ENCODE data around the gene POU6F2.

Gene POU6F2

DNA sequence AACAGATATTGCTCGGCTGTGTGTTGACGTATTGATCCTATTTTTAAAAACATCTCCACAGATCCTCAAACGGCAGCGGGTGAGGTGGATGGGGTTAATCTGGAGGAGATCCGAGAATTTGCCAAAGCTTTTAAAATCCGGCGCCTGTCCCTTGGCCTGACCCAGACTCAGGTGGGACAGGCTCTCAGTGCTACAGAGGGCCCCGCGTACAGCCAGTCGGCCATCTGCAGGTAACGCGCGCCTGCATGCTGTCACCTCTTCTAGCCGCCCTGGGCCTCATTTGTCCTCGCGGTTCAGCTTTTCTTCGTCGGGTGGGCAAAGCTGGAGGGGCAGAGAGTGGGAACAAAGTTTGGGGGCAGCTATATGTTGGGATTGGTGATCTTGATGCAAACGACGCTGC lies 482.8 kb downstream of the POU6F2 start:
- no peak for DNase-seq

DNA sequence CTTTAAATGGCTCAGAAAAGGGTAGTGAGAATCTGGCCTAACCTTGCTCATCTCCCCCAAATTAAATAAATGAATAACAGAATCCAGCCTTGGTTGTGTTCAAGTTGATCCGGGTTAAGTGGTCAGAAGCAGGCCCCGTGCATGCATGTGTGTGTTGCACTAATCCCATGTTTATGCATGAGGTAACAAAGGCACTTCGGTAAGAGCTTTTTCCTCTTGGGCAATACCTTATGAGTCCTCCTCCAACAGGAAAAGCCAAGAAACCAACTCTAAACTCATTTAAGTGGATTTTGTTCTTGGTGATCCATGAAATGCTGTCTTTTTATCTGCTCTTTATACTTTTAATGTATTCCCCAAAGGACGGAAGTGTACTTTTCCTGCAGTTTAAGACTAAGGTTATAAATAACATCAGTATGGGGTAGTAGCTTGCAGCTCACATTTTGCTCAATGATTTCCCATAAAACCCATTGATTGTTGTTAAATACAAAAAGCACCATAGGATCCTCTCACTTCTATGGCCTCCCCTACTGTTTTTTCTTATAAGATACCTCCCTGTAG lies 483.6 kb downstream of the POU6F2 start:
- no peak for DNase-seq

DNA sequence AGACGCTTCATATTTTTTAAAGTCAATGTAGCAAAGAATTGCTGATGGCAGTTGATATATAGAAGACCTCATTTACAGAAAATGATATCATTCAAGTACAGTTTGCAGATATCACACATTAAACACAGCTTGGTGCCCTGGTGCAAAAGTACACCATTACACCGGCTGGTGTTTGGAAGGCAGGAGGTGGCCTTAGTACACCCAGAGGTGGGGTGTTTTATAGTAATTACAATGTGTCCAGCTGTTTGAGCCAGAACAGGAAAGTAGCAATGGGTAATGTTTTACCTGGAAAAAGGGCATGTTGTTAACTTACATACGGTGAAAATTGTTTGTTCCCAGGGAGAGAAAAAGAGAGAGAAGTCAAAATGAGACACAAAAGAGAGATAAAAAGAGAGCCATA lies 485.5 kb downstream of the POU6F2 start:
- no peak for DNase-seq

DNA sequence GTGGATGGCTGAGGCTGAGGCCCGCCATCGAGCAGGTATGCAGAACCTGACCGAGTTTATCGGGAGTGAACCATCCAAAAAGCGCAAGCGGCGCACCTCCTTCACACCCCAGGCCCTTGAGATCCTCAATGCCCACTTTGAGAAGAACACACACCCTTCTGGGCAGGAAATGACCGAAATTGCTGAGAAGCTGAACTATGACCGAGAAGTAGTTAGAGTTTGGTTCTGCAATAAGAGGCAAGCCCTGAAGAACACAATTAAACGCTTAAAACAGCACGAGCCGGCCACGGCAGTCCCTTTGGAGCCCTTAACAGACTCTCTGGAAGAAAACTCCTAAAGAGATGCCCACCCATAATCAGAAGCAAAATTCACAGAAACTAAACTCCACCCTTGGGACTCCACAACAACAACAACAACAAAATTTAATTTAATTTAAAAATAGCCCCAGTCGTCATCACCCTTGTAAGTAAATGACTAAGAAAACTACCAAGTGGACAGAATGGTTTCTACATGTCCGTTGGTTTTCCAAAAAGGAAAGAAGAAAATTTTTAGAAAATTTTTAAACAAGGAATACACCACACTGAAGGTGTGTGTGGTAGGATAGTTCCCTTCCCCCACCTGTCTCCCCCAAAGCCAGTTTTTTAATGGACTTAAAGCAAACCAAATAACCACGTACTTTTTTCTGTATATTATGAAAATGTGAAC lies 486.8 kb downstream of the POU6F2 start:
- DNase-seq: no peak

DNA sequence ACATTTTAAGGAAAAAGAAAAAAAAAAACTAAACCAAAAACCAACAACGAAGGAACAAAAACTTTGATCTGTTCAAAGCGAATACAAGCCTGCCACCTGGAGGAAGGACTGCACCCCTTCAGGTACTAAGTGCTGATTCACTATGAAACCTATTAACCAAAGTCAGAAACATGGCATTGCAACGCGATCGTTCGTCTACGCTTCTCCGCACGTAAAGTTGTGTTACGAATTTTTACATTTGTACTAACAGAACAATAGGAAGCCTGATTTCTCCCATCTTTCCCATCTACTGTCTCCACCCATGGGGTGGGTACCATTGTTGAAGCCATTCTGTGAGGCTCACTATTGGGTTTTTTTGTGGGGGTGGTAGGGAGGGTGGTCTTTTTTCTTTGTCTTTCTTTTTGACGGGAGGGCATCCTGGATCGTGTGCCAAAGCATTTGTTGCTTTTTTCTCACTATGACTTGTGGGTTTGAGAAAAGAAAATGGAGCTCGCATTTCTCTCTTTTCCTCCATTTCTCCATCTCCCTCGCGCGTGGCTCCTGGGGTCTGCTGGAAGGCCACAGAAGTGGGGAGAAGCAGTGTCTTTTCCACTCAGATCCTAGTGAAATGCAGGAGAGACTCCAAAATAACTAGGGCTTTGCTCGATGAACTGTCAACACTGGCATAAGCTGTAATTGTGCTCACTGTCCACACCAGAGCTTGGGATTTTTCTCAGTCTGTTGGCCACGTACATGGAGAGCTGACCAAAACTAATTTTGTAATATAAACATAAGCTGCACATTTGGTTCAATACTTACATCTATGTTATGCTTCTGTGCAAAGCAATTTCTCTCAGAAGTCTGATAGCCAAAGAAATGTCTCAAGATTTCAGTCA lies 487.6 kb downstream of the POU6F2 start:
- DNase-seq: no peak

DNA sequence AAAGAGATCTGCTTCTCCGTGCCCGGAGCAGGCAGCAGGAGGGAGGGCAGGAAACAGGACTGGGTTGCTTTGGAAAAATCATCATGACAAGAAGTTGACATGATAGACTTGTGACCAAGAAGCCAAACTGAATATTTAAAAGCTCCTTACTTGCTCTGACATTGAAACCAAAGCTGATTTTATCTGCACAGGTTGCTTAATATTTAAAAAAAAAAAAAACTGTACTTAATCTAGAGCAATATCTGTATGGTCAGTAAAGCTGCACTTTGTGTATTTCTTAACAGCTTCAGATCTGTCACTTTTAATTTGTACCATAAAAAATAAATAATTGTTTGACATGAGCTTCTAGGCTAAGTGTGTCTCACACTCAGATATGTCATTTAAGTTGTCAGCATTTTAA lies 490.6 kb downstream of the POU6F2 start:
- DNase-seq: no peak

DNA sequence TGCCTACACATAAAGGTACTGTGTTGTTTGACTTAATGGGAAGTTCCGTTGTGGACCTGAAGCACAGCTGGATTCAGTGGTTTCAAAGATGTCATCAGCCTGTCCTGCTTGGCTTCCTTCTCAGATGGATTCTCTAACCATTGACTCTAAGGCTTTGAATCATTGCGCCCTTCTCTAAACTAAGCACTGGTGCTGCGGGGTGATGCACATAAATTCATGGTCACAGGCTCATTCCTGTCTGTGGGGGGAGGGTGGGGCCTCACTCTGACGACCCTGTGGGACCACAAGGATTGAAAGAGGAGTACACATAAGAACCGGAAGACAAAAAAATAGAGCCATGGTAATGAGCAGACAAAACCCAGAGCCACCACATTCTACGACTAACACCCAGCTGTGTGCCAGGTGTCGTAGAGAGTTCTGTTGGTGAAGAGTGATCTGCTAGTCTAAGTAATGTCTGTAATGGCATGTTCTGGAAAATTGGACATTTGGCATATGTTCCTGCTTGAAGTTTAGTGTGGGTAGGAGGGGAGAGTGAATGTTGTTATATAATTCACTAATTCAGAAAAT lies 491.2 kb downstream of the POU6F2 start:
- DNase-seq: no peak

DNA sequence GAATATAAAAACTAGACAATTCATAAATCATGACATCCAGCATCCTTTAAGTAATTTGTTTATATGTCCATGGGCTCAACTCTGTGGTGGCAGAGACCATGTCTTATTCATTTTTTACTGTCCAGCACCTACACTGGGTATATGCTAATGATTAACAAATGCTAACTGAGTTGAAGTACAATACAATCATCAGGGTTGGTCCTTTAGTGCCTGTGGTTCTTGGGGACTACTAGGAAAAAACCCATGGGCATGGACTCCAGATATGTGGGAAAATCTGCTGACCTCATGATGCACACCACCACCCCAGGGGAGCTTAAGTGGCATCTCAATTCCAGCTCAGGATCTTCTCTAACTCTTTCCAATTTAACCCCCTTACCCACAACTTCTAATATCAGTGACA lies 503.2 kb downstream of the POU6F2 start:
- DNase-seq: no peak

DNA sequence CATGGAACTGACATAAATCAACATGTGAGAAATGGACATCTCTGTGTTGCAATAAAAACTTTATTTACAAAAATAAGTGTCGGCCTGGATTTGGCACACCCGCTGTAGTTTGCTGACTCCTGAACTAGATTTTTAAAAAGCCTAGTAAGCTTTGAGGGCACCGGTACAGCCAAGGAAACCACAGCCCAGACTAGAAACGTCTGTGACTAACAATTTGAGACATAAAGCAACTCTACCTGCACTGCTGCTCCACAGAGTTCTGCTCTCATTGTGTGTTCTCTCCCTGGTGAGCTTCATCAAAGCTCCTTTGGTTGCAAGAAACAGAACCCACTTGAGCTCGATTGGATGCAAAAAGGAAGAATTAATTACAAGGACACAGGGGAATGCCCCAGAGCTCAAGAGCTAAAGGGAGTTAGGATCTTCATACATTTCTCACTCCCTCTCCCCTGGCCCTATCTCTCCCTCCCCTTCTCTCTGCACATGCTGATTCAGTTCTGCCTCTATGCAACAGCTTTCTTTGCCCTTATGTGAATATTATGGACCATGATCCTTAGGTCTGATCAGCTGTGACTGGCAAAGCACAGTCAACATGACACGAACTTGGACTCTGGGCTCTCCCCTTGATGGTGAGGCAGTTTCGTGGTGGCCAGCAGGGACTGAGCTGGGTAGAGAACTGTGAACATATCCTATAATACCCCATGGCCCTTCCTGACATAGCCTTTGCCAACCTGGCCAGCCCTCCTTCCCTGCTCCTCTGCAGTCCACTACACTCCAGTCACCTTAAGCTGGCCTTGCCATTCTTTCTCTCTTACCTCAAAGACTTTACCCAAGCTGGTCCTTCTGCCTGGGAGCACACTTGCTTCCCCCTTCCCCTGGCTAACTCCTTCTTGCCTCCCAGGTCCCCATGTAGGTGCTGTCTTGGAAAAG lies 511.0 kb downstream of the POU6F2 start:
- DNase-seq: no peak

DNA sequence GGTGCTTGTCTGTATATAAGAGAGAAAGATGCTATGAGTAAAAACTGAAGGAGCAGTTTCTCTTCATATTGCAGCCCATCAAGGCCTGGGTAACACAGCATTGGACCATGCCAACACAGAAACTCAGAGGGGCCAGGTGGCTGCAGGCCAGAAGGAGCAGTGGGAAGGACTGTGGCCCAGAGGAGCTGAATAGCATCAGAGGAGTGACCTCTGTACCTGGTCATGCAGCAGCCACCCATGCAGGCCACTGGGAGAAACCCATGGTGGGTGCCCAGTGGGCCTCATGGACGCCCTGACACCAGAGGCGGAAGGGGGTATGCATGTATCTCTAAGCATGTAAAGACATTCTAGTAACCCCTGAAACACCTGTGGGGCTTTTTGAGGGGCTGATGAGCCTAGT lies 512.6 kb downstream of the POU6F2 start:
- DNase-seq: no peak

DNA sequence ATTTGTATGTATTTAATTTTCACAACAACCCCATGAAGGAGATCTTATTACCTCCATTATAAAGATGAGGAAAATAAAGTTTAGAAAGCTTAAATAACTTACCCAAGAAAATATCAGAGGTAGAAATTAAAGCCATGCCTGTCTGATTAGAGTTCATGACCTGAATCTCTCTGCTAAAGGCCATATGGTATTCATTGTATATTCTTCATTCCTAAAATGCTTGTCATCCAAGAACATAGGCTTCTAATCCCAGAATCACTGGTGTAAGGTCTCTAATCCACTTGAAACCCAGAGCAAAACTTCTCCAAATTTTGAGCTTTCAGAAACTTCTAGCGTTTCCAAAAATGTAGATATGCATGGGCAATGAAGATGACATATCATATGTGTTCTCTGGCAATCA lies 516.2 kb downstream of the POU6F2 start:
- no peak for DNase-seq

DNA sequence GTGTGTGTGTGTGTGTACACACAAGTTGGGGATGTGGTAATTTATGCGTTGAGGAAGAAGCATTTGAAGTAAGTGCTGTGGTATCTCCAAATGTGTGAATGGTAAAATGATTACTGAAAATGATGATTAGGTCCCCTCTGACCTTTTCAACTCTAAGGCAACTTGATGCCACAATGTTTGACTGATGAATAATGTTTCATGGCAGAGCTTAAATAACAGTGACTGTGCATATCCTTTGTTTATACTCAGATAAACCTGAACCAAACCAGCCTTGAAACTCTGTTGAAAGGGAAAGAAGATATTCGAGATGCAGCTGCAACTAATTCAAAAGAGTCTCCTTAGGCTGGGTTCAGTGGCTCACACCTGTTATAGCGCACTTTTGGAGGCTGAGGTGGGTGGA lies 523.6 kb downstream of the POU6F2 start:
- DNase-seq: no peak

DNA sequence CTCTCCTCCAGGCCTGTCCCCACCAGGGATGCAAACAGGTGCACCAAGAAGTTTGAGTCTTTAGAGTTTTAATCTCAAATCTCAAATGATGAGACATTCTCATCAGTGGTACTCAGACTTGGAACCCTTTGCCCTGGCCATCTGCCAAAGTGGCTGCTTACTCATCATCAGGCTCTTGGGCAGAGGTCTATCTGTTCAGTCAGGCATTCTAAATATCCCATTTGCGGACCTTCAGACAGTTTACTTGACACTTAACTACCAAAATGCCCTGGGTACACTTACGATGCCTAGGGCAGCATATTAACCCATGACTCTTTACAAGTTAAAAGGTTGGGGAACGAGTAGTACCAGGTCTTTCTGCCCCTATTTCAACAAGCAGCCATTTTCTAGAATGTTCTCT lies 527.3 kb downstream of the POU6F2 start:
- DNase-seq: no peak

DNA sequence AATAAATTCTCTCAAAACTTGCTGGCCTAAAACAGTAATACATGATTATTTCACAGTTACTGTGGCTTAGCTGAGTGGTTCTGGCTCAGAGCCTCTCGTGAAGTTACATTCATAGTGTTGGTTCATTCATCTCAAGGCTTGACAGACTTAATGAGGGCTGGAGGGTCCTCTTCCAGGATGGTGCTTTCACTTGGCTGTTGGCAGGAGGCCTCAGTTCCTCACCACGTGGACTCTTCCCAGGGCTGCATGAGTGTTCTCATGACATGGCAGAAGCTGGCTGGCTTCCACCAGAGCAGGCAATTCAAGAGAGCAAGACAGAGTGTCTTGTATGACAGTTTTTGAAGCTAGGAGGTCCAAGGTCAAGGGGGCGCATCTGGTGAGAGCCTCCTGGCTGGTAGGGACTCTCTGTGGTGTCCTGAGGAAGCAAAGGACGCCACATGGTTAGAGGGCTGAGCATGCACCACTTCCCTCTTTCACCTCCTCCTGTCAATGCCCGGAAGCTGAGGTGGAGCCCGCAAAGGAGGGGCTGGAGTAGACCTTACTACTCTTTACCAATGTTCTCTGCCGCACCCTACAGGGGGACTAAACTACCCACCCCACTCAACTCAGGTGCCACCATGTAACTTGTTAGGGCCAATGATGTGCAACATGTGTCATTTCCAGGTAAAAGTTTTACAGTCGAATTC lies 530.3 kb downstream of the POU6F2 start:
- DNase-seq: no peak

DNA sequence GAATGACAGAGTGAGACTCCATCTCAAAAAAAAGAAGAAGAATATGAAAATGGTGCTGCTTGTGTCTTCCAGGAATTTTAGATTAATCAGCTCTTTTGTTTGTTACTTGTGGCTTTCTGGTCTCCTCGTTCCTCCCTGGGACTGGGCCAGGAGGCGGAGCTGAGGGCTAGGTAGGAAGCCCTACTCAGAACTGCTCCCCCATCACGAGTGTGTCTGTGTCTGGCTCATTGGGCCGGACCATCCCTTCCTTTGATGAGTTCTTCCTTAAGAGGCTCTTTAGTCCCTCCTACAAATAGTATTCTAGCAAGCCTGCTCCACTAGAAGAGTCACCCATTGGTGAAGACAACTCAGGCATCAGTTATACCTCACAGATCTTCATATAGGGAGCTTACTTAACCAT lies 531.7 kb downstream of the POU6F2 start:
- no peak for DNase-seq

DNA sequence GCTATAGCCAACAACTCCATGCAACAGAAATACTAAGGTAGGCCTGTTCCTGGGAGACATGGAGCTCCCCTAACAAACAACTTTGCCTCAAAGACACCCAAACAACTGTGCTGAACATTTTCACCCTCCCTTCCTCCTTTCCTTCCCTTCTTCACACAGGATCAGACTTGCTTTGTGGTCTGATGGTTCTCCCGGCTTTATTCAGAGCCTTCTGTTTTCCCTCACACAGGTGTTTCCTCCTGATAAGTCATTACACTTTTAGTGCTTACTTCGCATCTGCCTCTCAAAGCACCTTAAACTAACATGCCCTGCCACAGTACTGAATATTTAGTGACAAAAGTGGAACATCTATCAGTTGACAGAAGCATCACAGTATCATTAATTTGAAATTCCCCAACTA lies 532.2 kb downstream of the POU6F2 start:
- no peak for DNase-seq

DNA sequence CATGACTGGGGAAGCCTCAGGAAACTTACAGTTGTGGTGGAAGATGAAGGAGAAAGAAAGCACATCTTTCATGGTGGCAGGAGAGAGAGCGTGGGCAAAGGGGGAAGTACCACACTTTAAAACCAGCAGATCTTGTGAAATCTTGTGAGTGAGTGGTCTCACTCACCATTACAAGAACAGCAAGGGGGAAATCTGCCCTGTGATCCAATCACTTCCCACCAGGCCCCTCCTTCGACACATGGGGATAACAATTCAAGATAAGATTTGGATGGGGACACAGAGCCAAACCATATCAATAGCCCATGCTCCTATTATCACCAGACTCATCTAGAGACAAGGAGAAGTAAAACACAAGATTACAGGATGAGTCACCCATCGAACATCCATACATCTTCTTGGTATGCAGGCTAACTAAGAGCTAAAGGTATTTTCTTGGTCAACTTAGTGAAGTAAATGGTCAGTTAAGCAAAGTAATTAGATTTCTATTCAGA lies 533.2 kb downstream of the POU6F2 start:
- DNase-seq: no peak

DNA sequence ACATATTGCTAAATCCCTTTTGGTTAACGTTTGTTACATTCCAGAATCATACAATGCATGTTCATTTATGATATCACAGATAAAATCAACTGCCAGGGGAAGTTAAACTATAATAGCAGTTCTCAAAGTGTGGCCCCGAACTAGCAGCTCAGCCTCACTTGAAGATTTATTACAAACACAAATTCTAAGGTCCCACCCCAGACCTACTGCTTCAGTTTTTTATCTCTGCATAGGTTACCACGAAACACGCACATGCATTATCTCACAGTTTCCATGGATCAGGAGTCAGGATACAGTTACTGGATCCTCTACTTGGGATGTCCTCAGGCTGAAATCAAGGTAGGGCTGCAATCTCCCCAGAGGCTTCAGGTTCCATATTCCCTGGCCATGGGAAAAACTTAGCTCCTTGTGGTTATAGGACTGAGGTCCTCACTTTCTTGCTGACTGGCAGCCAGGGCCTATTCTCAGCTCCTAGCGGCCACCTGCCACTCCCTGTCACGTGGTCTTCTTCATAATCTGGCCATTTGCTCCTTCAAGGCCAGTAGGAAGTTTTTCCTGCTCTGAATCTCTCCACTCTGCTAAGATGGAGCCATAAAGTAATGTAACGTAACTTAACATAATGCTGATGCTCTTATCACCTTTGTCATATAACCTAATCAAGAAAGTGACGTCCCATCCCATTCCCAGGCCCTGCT lies 538.0 kb downstream of the POU6F2 start:
- DNase-seq: no peak

DNA sequence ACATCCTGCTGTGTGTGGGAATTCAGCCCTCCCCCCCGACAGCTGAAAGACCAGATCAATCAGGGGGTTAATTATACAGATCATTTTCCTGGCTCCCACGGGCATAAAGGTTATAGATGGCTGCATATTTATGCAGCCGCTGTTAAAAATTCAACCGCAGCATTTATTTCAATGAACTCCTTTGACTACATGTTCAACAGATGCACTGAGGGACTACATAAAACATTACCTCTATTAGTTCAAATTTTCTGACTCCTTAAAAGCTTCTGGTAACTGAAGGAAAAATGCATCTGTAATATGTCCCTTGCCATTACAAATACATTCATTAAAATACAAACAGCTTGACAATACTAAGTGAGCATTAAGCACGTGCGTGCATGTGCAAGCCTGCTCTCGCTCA lies 538.8 kb downstream of the POU6F2 start:
- no peak for DNase-seq

DNA sequence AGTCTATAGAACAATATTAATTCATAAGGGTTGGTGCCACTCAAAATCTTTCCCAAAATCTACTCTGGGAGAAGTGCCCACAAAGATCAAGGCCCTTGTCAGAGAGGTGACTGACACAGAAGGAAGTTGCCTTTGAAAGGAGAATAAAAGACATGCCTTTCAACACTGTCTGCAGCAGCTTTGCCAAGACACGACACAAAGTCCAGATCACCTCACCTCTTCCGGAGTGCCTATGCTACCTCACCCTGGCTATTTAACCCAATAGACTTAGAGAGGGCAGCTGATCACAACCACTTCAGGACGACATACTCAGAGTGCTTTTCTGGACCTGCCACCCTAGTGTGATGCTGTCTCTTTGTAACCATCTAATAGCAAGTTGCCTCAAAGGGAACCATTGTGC lies 539.5 kb downstream of the POU6F2 start:
- DNase-seq: no peak

All from GOT3 (cell line).